ENCODE measurements around the gene POLR3B.

- no peak for TF ChIP-seq CTCF (conservative IDR thresholded peaks at IDR 0.05; ENCODE audit: low read length)
- TF ChIP-seq EZH2phosphoT487 (IDR thresholded peaks at IDR 0.05; ENCODE audit: borderline replicate concordance, low read depth, low read length), result no peak
Observed at GRCh38 chr12:106341086-106341877, 16.3 kb upstream of the POLR3B start.

All from OCI-LY7 (cell line).